ENCODE results near the gene LAMA2. TPM values are rescaled to one million over a fixed set of nuclear protein-coding genes. Genes with fewer than 3 reads are reported as not detected.

LAMA2 gene
- polyA plus RNA-seq, 1 donor from 2014 or later: 2.5 TPM

DNA sequence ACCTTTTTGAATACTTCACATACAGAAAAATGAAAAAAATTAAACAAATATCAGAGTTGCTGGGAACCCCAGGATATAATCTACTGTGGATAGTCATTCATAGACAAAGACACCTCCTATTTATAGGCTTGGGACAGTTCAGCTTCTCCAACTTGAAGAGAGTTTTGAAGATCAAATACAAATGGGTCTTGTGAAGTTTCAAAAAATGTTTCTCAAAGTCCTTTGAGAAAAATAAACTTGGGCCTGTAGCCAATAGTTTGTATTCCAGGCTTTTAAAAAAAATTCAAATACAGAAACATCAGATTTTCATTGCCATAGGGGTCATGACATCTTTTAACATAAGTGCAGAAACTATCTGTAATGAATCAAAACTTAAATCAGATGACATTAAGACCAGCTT lies 334.8 kb downstream of the LAMA2 start:
- H3K9ac ChIP-seq (ENCODE audit: low read length): no peak overlapping the region
- no peaks in the 10 kb centered on the region for H3K79me2 ChIP-seq (replicated peaks; ENCODE audit: insufficient read depth, low read length)
- H2AFZ ChIP-seq (ENCODE audit: low read depth, low read length): no peak overlapping the region
- no peak for TF ChIP-seq RAD21 (conservative IDR thresholded peaks at IDR 0.05)
- TF ChIP-seq EP300 (conservative IDR thresholded peaks at IDR 0.05; ENCODE audit: poor library complexity, severe bottlenecking): no peak
- TF ChIP-seq SMC3 (conservative IDR thresholded peaks at IDR 0.05; ENCODE audit: poor library complexity): no peak
- TF ChIP-seq TAF1 (IDR thresholded peaks at IDR 0.05; ENCODE audit: low read depth): no peak
- TF ChIP-seq EZH2 (IDR thresholded peaks at IDR 0.05; ENCODE audit: borderline replicate concordance, insufficient read depth, low read length, poor library complexity, severe bottlenecking): no peak
- no peak for TF ChIP-seq MXI1 (conservative IDR thresholded peaks at IDR 0.05; ENCODE audit: poor library complexity, severe bottlenecking)
- no peak for TF ChIP-seq POLR2AphosphoS5 (IDR thresholded peaks at IDR 0.05)
- TF ChIP-seq, protein P1, sequence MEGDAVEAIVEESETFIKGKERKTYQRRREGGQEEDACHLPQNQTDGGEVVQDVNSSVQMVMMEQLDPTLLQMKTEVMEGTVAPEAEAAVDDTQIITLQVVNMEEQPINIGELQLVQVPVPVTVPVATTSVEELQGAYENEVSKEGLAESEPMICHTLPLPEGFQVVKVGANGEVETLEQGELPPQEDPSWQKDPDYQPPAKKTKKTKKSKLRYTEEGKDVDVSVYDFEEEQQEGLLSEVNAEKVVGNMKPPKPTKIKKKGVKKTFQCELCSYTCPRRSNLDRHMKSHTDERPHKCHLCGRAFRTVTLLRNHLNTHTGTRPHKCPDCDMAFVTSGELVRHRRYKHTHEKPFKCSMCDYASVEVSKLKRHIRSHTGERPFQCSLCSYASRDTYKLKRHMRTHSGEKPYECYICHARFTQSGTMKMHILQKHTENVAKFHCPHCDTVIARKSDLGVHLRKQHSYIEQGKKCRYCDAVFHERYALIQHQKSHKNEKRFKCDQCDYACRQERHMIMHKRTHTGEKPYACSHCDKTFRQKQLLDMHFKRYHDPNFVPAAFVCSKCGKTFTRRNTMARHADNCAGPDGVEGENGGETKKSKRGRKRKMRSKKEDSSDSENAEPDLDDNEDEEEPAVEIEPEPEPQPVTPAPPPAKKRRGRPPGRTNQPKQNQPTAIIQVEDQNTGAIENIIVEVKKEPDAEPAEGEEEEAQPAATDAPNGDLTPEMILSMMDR (IDR thresholded peaks at IDR 0.05; ENCODE audit: poor library complexity, severe bottlenecking): no peak
- TF ChIP-seq, protein P2, sequence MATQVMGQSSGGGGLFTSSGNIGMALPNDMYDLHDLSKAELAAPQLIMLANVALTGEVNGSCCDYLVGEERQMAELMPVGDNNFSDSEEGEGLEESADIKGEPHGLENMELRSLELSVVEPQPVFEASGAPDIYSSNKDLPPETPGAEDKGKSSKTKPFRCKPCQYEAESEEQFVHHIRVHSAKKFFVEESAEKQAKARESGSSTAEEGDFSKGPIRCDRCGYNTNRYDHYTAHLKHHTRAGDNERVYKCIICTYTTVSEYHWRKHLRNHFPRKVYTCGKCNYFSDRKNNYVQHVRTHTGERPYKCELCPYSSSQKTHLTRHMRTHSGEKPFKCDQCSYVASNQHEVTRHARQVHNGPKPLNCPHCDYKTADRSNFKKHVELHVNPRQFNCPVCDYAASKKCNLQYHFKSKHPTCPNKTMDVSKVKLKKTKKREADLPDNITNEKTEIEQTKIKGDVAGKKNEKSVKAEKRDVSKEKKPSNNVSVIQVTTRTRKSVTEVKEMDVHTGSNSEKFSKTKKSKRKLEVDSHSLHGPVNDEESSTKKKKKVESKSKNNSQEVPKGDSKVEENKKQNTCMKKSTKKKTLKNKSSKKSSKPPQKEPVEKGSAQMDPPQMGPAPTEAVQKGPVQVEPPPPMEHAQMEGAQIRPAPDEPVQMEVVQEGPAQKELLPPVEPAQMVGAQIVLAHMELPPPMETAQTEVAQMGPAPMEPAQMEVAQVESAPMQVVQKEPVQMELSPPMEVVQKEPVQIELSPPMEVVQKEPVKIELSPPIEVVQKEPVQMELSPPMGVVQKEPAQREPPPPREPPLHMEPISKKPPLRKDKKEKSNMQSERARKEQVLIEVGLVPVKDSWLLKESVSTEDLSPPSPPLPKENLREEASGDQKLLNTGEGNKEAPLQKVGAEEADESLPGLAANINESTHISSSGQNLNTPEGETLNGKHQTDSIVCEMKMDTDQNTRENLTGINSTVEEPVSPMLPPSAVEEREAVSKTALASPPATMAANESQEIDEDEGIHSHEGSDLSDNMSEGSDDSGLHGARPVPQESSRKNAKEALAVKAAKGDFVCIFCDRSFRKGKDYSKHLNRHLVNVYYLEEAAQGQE (IDR thresholded peaks at IDR 0.05; ENCODE audit: borderline replicate concordance): no peak
- H3K9me3 ChIP-seq (ENCODE audit: low read length): no peaks in the 10 kb centered on the region
- no peaks in the 10 kb centered on the region for H3K36me3 ChIP-seq (ENCODE audit: insufficient read depth, low read length)
- no peaks in the 10 kb centered on the region for H3F3A ChIP-seq (ENCODE audit: insufficient read depth, low read length, poor library complexity, severe bottlenecking)
- no peaks in the 10 kb centered on the region for H4K20me1 ChIP-seq (ENCODE audit: insufficient read depth)
- H3K4me2 ChIP-seq (ENCODE audit: low read length): no peak overlapping the region
- H3K9me2 ChIP-seq (ENCODE audit: insufficient read depth, low read length): no peaks in the 10 kb centered on the region
- H3K27ac ChIP-seq (ENCODE audit: low read length): no peak overlapping the region
- no peak overlapping the region for H3K4me3 ChIP-seq (ENCODE audit: low read length)
- no peaks in the 10 kb centered on the region for H3K27me3 ChIP-seq (ENCODE audit: insufficient read depth, low read depth, low read length)

DNA sequence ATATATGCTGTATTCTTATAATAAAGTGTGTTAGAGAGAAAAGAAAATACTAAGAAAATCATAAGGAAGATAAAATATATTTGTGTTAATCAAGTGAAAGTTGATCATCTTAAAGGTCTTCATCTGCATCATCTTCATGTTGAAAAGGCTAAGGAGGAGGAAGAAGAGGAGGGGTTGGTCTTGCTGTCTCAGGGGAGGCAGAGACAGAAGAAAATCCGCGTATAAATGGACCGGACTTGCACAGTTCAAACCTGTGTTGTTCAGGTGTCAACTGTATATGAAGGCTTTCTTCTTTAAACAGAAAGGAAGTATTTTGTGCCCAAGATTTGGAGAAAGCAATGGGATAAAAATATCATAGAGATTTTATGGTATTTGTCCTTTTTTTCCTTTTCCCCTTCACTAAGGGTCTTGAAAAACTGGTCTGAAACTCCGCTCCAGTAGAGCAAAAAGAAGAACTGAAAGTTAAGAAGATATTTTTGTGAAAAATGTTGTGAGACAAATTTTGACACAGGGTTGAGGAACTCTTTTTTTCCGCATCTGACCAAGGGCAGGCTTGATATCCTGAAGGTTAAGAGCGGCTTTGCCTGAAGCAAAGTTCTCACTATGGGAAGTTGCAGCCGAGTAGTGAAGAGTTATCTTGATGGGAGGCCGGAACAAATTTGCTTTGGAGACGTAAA lies 350.7 kb downstream of the LAMA2 start:
- TF ChIP-seq EP300 (conservative IDR thresholded peaks at IDR 0.05; ENCODE audit: poor library complexity, severe bottlenecking) (no peak), RAD21 (conservative IDR thresholded peaks at IDR 0.05) (no peak), MXI1 (conservative IDR thresholded peaks at IDR 0.05; ENCODE audit: poor library complexity, severe bottlenecking) (no peak), SMC3 (conservative IDR thresholded peaks at IDR 0.05; ENCODE audit: poor library complexity) (no peak), POLR2AphosphoS5 (IDR thresholded peaks at IDR 0.05) (no peak), EZH2 (IDR thresholded peaks at IDR 0.05; ENCODE audit: borderline replicate concordance, insufficient read depth, low read length, poor library complexity, severe bottlenecking) (no peak), TAF1 (IDR thresholded peaks at IDR 0.05; ENCODE audit: low read depth) (no peak)
- TF ChIP-seq, protein P1 (IDR thresholded peaks at IDR 0.05; ENCODE audit: poor library complexity, severe bottlenecking): no peak
- TF ChIP-seq, protein P2 (IDR thresholded peaks at IDR 0.05; ENCODE audit: borderline replicate concordance): no peak
- H3K27ac ChIP-seq (ENCODE audit: low read length): no peak overlapping the region
- H3K36me3 ChIP-seq (ENCODE audit: insufficient read depth, low read length): no peaks in the 10 kb centered on the region
- H3K79me2 ChIP-seq (replicated peaks; ENCODE audit: insufficient read depth, low read length): no peaks in the 10 kb centered on the region
- H2AFZ ChIP-seq (ENCODE audit: low read depth, low read length): no peak overlapping the region
- H3K9me3 ChIP-seq (ENCODE audit: low read length): no peaks in the 10 kb centered on the region
- no peak overlapping the region for H3K4me2 ChIP-seq (ENCODE audit: low read length)
- H3K27me3 ChIP-seq (ENCODE audit: insufficient read depth, low read depth, low read length): no peaks in the 10 kb centered on the region
- H3F3A ChIP-seq (ENCODE audit: insufficient read depth, low read length, poor library complexity, severe bottlenecking): no peaks in the 10 kb centered on the region
- no peak overlapping the region for H3K4me3 ChIP-seq (ENCODE audit: low read length)
- H4K20me1 ChIP-seq (ENCODE audit: insufficient read depth): no peaks in the 10 kb centered on the region
- H3K9me2 ChIP-seq (ENCODE audit: insufficient read depth, low read length): no peaks in the 10 kb centered on the region
- no peak overlapping the region for H3K9ac ChIP-seq (ENCODE audit: low read length)
